ENCODE data around the gene CAMK2B. TPM values are rescaled to one million over a fixed set of nuclear protein-coding genes. Genes with fewer than 3 reads are reported as not detected.
A peak's percentile ranks its signal among the peaks of the same experiment; 100 is the strongest.

CAMK2B gene
- total and polyA plus RNA-seq, 7 donors = 0.23 to 3.2 (median 1.5) TPM; not detected in 1

GRCh38 chr7:44215531-44215930 lies 109.9 kb downstream of the CAMK2B start:
- Histone ChIP-seq H3K4me1 (no peaks in the 10 kb centered on the region), H3K27me3 (peaks cover 0 to 11% (median 0%) of the 10 kb centered on the region in 3 donors), H3K9me3 (no peaks in the 10 kb centered on the region), H3K36me3 (peaks cover 9 to 33% (median 19%) of the 10 kb centered on the region in 4 donors), H3K4me3 (no peak overlapping the region), H3K27ac (no peak overlapping the region)
- WGBS, 2 donors = 91 to 93% methylated on average over 7 of the region's 7 CpGs
- DNase-seq = peak; percentile 54
- intact Hi-C loops (cut with DNase I) = no loop called here
- TF ChIP-seq CTCF (IDR thresholded peaks at IDR 0.05) (no peak), POLR2A (IDR thresholded peaks at IDR 0.05) (no peak), POLR2AphosphoS5 (IDR thresholded peaks at IDR 0.05) (no peak), EP300 (IDR thresholded peaks at IDR 0.05) (no peak)

- TF ChIP-seq EP300 (IDR thresholded peaks at IDR 0.05) = no peak
- Histone ChIP-seq H3K27ac (no peak overlapping the region), H3K4me3 (no peak overlapping the region), H3K36me3 (peaks cover 23 to 49% (median 30%) of the 10 kb centered on the region in 4 donors), H3K4me1 (no peaks in the 10 kb centered on the region), H3K27me3 (peaks cover 0 to 7% (median 0%) of the 10 kb centered on the region in 3 donors), H3K9me3 (no peaks in the 10 kb centered on the region)
- peak; percentile 53 for DNase-seq
- intact Hi-C loops (cut with DNase I) = no loop called here
- WGBS, 2 donors = 81 to 85% methylated on average over 9 of the region's 9 CpGs
Observed at GRCh38 chr7:44213877-44214388, 111.5 kb downstream of the CAMK2B start.

GRCh38 chr7:44213206-44213876 lies 112.1 kb downstream of the CAMK2B start:
- WGBS, 2 donors = 93 to 94% methylated on average over 3 of the region's 3 CpGs
- Histone ChIP-seq H3K4me1 (no peaks in the 10 kb centered on the region), H3K27me3 (peaks cover 0 to 4% (median 0%) of the 10 kb centered on the region in 3 donors), H3K36me3 (peaks cover 29 to 55% (median 36%) of the 10 kb centered on the region in 4 donors), H3K4me3 (no peak overlapping the region), H3K9me3 (no peaks in the 10 kb centered on the region), H3K27ac (no peak overlapping the region)
- intact Hi-C loops (cut with DNase I) = no loop called here
- TF ChIP-seq POLR2AphosphoS5 (IDR thresholded peaks at IDR 0.05) (no peak), POLR2A (IDR thresholded peaks at IDR 0.05) (no peak), EP300 (IDR thresholded peaks at IDR 0.05) (no peak), CTCF (IDR thresholded peaks at IDR 0.05) (no peak)
- peak; percentile 60 for DNase-seq

GRCh38 chr7:44212581-44213184 lies 112.7 kb downstream of the CAMK2B start:
- intact Hi-C loops (cut with DNase I) = no loop called here
- TF ChIP-seq POLR2A (IDR thresholded peaks at IDR 0.05) (no peak), POLR2AphosphoS5 (IDR thresholded peaks at IDR 0.05) (no peak), CTCF (IDR thresholded peaks at IDR 0.05) (no peak), EP300 (IDR thresholded peaks at IDR 0.05) (no peak)
- Histone ChIP-seq H3K36me3 (peaks cover 29 to 61% (median 43%) of the 10 kb centered on the region in 4 donors), H3K9me3 (no peaks in the 10 kb centered on the region), H3K4me3 (no peak overlapping the region), H3K27ac (no peak overlapping the region), H3K27me3 (no peaks in the 10 kb centered on the region), H3K4me1 (no peaks in the 10 kb centered on the region)
- peak; percentile 35 for DNase-seq
- WGBS, 2 donors = 88 to 91% methylated on average over 7 of the region's 7 CpGs

GRCh38 chr7:44212018-44212417 lies 113.4 kb downstream of the CAMK2B start:
- H3K36me3 ChIP-seq = peaks cover 29 to 68% (median 49%) of the 10 kb centered on the region in 4 donors
- TF ChIP-seq EP300 (IDR thresholded peaks at IDR 0.05) (no peak), POLR2A (IDR thresholded peaks at IDR 0.05) (no peak), POLR2AphosphoS5 (IDR thresholded peaks at IDR 0.05) (no peak), CTCF (IDR thresholded peaks at IDR 0.05) (no peak)
- peak; percentile 25 for DNase-seq
- no peak overlapping the region for H3K4me3 ChIP-seq
- H3K27me3 ChIP-seq = no peaks in the 10 kb centered on the region
- WGBS, 2 donors = 94 to 95% methylated on average over 6 of the region's 6 CpGs
- H3K27ac ChIP-seq = no peak overlapping the region
- no peaks in the 10 kb centered on the region for H3K4me1 ChIP-seq
- intact Hi-C loops (cut with DNase I) = no loop called here
- no peaks in the 10 kb centered on the region for H3K9me3 ChIP-seq

Measured in sigmoid colon (tissue), 7 donors.